Trophoblast cell (in vitro differentiated cells and primary cell): ENCODE results near the gene B4GALNT3.

Experiments
- DNase-seq, 2 donors: peaks; one replicate each; pipeline ENCODE4 v3.0.0-alpha.2; 2016
- H2AFZ ChIP-seq: 2 replicates; pipeline ENCODE4 v1.6.1; 2013; ENCODE audit warnings: low read length, moderate library complexity, mild to moderate bottlenecking; ENCODE audit not compliant: insufficient read depth, poor library complexity
- H2AK5ac ChIP-seq: 2 replicates; pipeline ENCODE4 v1.6.1; 2013; ENCODE audit warnings: mild to moderate bottlenecking, low read length
- H2BK120ac ChIP-seq: 2 replicates; pipeline ENCODE4 v1.6.1; 2013; ENCODE audit warnings: low read length, mild to moderate bottlenecking, moderate library complexity; ENCODE audit not compliant: insufficient read depth, poor library complexity
- H2BK12ac ChIP-seq: 2 replicates; pipeline ENCODE4 v1.6.1; 2013; ENCODE audit warnings: mild to moderate bottlenecking, low read length, moderate library complexity
- H2BK5ac ChIP-seq: 2 replicates; pipeline ENCODE4 v1.6.1; 2013; ENCODE audit warnings: low read length, low read depth, moderate library complexity, mild to moderate bottlenecking; ENCODE audit not compliant: poor library complexity
- H3K14ac ChIP-seq: 2 replicates; pipeline ENCODE4 v1.6.1; 2013; ENCODE audit warnings: mild to moderate bottlenecking, low read length
- H3K18ac ChIP-seq: 2 replicates; pipeline ENCODE4 v1.6.1; 2013; ENCODE audit warnings: mild to moderate bottlenecking, low read length
- H3K23ac ChIP-seq: 2 replicates; pipeline ENCODE4 v1.6.1; 2013; ENCODE audit warnings: low read length
- H3K27ac ChIP-seq: 2 replicates; pipeline ENCODE4 v1.5.1; 2013; ENCODE audit warnings: low read depth, mild to moderate bottlenecking, inconsistent platforms, low read length, moderate library complexity
- H3K27me3 ChIP-seq: 2 replicates; pipeline ENCODE4 v1.6.1; 2013; ENCODE audit warnings: inconsistent platforms, mild to moderate bottlenecking, low read length, moderate library complexity; ENCODE audit not compliant: insufficient read depth
- H3K36me3 ChIP-seq, 2 experiments: 1 replicate in 1 of 2; 2 replicates in 1 of 2; pipeline ENCODE4 v1.6.1; 2013; ENCODE audit warnings: low read length in 2 of 2, mild to moderate bottlenecking in 2 of 2, moderate library complexity in 1 of 2; ENCODE audit not compliant: insufficient read depth in 2 of 2, control insufficient read depth in 1 of 2
- H3K4ac ChIP-seq: 2 replicates; pipeline ENCODE4 v1.6.1; 2013; ENCODE audit warnings: low read depth, mild to moderate bottlenecking, low read length, moderate library complexity
- H3K4me1 ChIP-seq, 2 experiments: 1 replicate in 1 of 2; 2 replicates in 1 of 2; pipeline ENCODE4 v1.6.1; 2013; ENCODE audit warnings: low read length in 2 of 2, mild to moderate bottlenecking in 2 of 2, moderate library complexity in 1 of 2; ENCODE audit not compliant: insufficient read depth in 2 of 2, control insufficient read depth in 1 of 2
- H3K4me2 ChIP-seq: 2 replicates; pipeline ENCODE4 v1.6.1; 2013; ENCODE audit warnings: inconsistent platforms, mild to moderate bottlenecking, low read length, moderate library complexity
- H3K4me3 ChIP-seq: 2 replicates; pipeline ENCODE4 v1.5.1; 2013; ENCODE audit warnings: mild to moderate bottlenecking, low read depth, low read length, inconsistent platforms
- H3K79me1 ChIP-seq: one replicate; pipeline ENCODE4 v1.6.1; 2013; ENCODE audit warnings: low read length
- H3K79me2 ChIP-seq: 2 replicates; pipeline ENCODE4 v1.6.1; 2013; ENCODE audit warnings: low read length, mild to moderate bottlenecking; ENCODE audit not compliant: control insufficient read depth, insufficient read depth, poor library complexity
- H3K9ac ChIP-seq: 2 replicates; pipeline ENCODE4 v1.6.1; 2013; ENCODE audit warnings: mild to moderate bottlenecking, low read length
- H3K9me3 ChIP-seq: 2 replicates; pipeline ENCODE4 v1.6.1; 2013; ENCODE audit warnings: low read depth, mild to moderate bottlenecking, control low read depth, inconsistent platforms, low read length; ENCODE audit not compliant: insufficient read depth
- H4K12ac ChIP-seq: 2 replicates; pipeline ENCODE4 v1.6.1; 2013; ENCODE audit warnings: low read depth, mild to moderate bottlenecking, low read length, moderate library complexity
- H4K8ac ChIP-seq: 2 replicates; pipeline ENCODE4 v1.6.1; 2013; ENCODE audit warnings: low read depth, mild to moderate bottlenecking, low read length, moderate library complexity
- H4K91ac ChIP-seq: one replicate; pipeline ENCODE4 v1.6.1; 2013; ENCODE audit warnings: low read depth, mild to moderate bottlenecking, low read length, moderate library complexity
- WGBS: extraction: QIAGEN DNeasy Blood & Tissue Kit; methylation state at CpG from one replicate; pipeline ENCODE4 v1.1.7; 2013; ENCODE audit warnings: missing lambda C conversion rate; ENCODE audit not compliant: insufficient read length, insufficient coverage; ENCODE audit errors: extremely low coverage; 5-methylcytosine and 5-hydroxymethylcytosine counted together

Gene B4GALNT3

GRCh38 chr12:508795-509194 lies 49.1 kb downstream of the B4GALNT3 start:
- H2AK5ac ChIP-seq = no peak overlapping the region

GRCh38 chr12:509500-509899 lies 49.8 kb downstream of the B4GALNT3 start:
- H3K9ac ChIP-seq = no peak overlapping the region
- H2BK12ac ChIP-seq = no peak overlapping the region
- H3K14ac ChIP-seq = no peak overlapping the region
- no peaks in the 10 kb centered on the region for H3K36me3 ChIP-seq
- H3K4me1 ChIP-seq = peaks cover 19 to 24% of the 10 kb centered on the region in 2 experiments
- H4K12ac ChIP-seq = no peak overlapping the region
- no peak overlapping the region for H3K27ac ChIP-seq
- no peak overlapping the region for H2AFZ ChIP-seq
- H3K4me2 ChIP-seq = no peak overlapping the region
- H3K4me3 ChIP-seq = no peak overlapping the region
- H3K79me1 ChIP-seq = no peaks in the 10 kb centered on the region
- H3K9me3 ChIP-seq = peaks cover 5% of the 10 kb centered on the region
- no peak overlapping the region for H3K23ac ChIP-seq
- H2AK5ac ChIP-seq = no peak overlapping the region
- no peak overlapping the region for H4K8ac ChIP-seq
- no peak overlapping the region for H4K91ac ChIP-seq
- no peaks in the 10 kb centered on the region for H3K79me2 ChIP-seq
- no peak overlapping the region for H2BK5ac ChIP-seq
- no CpG with 5 or more reads among the region's 5 CpGs for WGBS
- no peaks in the 10 kb centered on the region for H3K27me3 ChIP-seq
- H3K18ac ChIP-seq = no peak overlapping the region
- no peak for DNase-seq
- H3K4ac ChIP-seq = no peak overlapping the region
- no peak overlapping the region for H2BK120ac ChIP-seq

More at GRCh38 chr12:508795-509194, 49.1 kb downstream of the B4GALNT3 start:
- no peak overlapping the region for H2BK12ac ChIP-seq
- no peak overlapping the region for H3K14ac ChIP-seq
- no peak overlapping the region for H2BK5ac ChIP-seq
- no peak overlapping the region for H3K4ac ChIP-seq
- H2BK120ac ChIP-seq = no peak overlapping the region
- H4K91ac ChIP-seq = no peak overlapping the region
- H4K8ac ChIP-seq = no peak overlapping the region
- H3K79me2 ChIP-seq = no peaks in the 10 kb centered on the region
- H3K27ac ChIP-seq = no peak overlapping the region
- H3K4me3 ChIP-seq = no peak overlapping the region
- H4K12ac ChIP-seq = no peak overlapping the region
- DNase-seq = peak in 1 of 2 donors; percentile 26
- H3K79me1 ChIP-seq = no peaks in the 10 kb centered on the region
- H3K9me3 ChIP-seq = peaks cover 5% of the 10 kb centered on the region
- H2AFZ ChIP-seq = no peak overlapping the region
- no CpG with 5 or more reads among the region's 5 CpGs for WGBS
- H3K36me3 ChIP-seq = no peaks in the 10 kb centered on the region
- H3K23ac ChIP-seq = no peak overlapping the region
- H3K27me3 ChIP-seq = no peaks in the 10 kb centered on the region
- no peak overlapping the region for H3K18ac ChIP-seq
- no peak overlapping the region for H3K4me2 ChIP-seq
- H3K9ac ChIP-seq = no peak overlapping the region
- H3K4me1 ChIP-seq = peaks cover 19 to 23% of the 10 kb centered on the region in 2 experiments

GRCh38 chr12:510071-510825 lies 50.5 kb downstream of the B4GALNT3 start:
- no peak overlapping the region for H3K4ac ChIP-seq
- DNase-seq = no peak
- no peak overlapping the region for H2BK120ac ChIP-seq
- H3K23ac ChIP-seq = no peak overlapping the region
- H2AK5ac ChIP-seq = no peak overlapping the region
- H2AFZ ChIP-seq = no peak overlapping the region
- H4K8ac ChIP-seq = no peak overlapping the region
- no peak overlapping the region for H3K27ac ChIP-seq
- peaks cover 5% of the 10 kb centered on the region for H3K9me3 ChIP-seq
- H4K91ac ChIP-seq = no peak overlapping the region
- H3K4me1 ChIP-seq = peaks cover 19 to 24% of the 10 kb centered on the region in 2 experiments
- H2BK12ac ChIP-seq = no peak overlapping the region
- no peaks in the 10 kb centered on the region for H3K79me1 ChIP-seq
- H3K18ac ChIP-seq = no peak overlapping the region
- no peak overlapping the region for H3K4me3 ChIP-seq
- H3K14ac ChIP-seq = no peak overlapping the region
- no peaks in the 10 kb centered on the region for H3K79me2 ChIP-seq
- H3K4me2 ChIP-seq = no peak overlapping the region
- H3K9ac ChIP-seq = no peak overlapping the region
- no peak overlapping the region for H4K12ac ChIP-seq
- H2BK5ac ChIP-seq = no peak overlapping the region
- no peaks in the 10 kb centered on the region for H3K36me3 ChIP-seq
- H3K27me3 ChIP-seq = no peaks in the 10 kb centered on the region
- no CpG with 5 or more reads among the region's 12 CpGs for WGBS

GRCh38 chr12:512933-513332 lies 53.2 kb downstream of the B4GALNT3 start:
- Histone ChIP-seq H3K4ac (no peak overlapping the region), H4K91ac (no peak overlapping the region), H3K79me2 (no peaks in the 10 kb centered on the region), H2BK12ac (no peak overlapping the region), H3K79me1 (no peaks in the 10 kb centered on the region), H3K9me3 (peaks cover 4% of the 10 kb centered on the region), H3K4me3 (no peak overlapping the region), H3K27me3 (no peaks in the 10 kb centered on the region), H2BK120ac (no peak overlapping the region), H3K14ac (no peak overlapping the region), H4K12ac (no peak overlapping the region), H2AK5ac (no peak overlapping the region), H3K23ac (no peak overlapping the region), H2BK5ac (no peak overlapping the region), H4K8ac (no peak overlapping the region), H3K4me2 (no peak overlapping the region), H3K36me3 (no peaks in the 10 kb centered on the region), H3K27ac (no peak overlapping the region), H2AFZ (no peak overlapping the region), H3K18ac (no peak overlapping the region), H3K4me1 (peaks cover 18 to 19% of the 10 kb centered on the region in 2 experiments), H3K9ac (no peak overlapping the region)
- 100% methylated on average over 5 of the region's 6 CpGs for WGBS
- no peak for DNase-seq
